Gastroesophageal sphincter (tissue), 4 donors: ENCODE data around the gene DHX30. TPM values are rescaled to one million over a fixed set of nuclear protein-coding genes. Genes with fewer than 3 reads are reported as not detected.

ENCODE experiments used
- ATAC-seq: fragments of 150-250 bp; one replicate; pipeline ENCODE4 v1.9.1; 2016; ENCODE audit warnings: mild to moderate bottlenecking, moderate library complexity
- H3K27ac ChIP-seq, 4 donors: fragments of 200-600 bp; sonication (generic) in 3 of 4; 1 replicate in 3 of 4; 2 replicates in 1 of 4; pipeline ENCODE4 v1.5.1; 2016 to 2019
- H3K27me3 ChIP-seq: fragments of 200-600 bp; sonication (generic); one replicate; pipeline ENCODE4 v1.5.1; 2019
- H3K36me3 ChIP-seq, 2 donors: fragments of 200-600 bp; sonication (generic); one replicate each; pipeline ENCODE4 v1.5.1; 2019; ENCODE audit warnings: control low read depth in 1 of 2
- H3K4me1 ChIP-seq, 3 donors: fragments of 200-600 bp; sonication (generic); 1 replicate in 2 of 3; 2 replicates in 1 of 3; pipeline ENCODE4 v1.5.1; 2016 to 2019; ENCODE audit warnings: control low read depth in 2 of 3
- H3K4me3 ChIP-seq, 2 donors: fragments of 200-600 bp; sonication (generic); one replicate each; pipeline ENCODE4 v1.5.1; 2019; ENCODE audit warnings: mild to moderate bottlenecking in 1 of 2, moderate library complexity in 1 of 2
- H3K9me3 ChIP-seq, 3 donors: fragments of 200-600 bp; sonication (generic); one replicate each; pipeline ENCODE4 v1.5.1; 2017 to 2019; ENCODE audit warnings: control low read depth in 2 of 3
- CTCF ChIP-seq, 4 experiments: fragments of 200-600 bp in 2 of 4; fragments of 450-650 bp in 2 of 4; sonication (generic) in 1 of 4; IDR thresholded peaks; one replicate each; pipeline ENCODE4 v1.5.1; 2017 to 2019; ENCODE audit warnings: antibody characterized with exemption in 4 of 4, mild to moderate bottlenecking in 2 of 4, moderate library complexity in 2 of 4
- EP300 ChIP-seq: sonication (generic); formaldehyde crosslinking; IDR thresholded peaks from one replicate; pipeline ENCODE4 v1.6.1; 2017; ENCODE audit warnings: antibody characterized with exemption, mild to moderate bottlenecking
- POLR2A ChIP-seq, 2 donors: fragments of 450-650 bp; IDR thresholded peaks; one replicate each; pipeline ENCODE4 v1.6.1; 2017; ENCODE audit warnings: antibody characterized with exemption in 2 of 2, mild to moderate bottlenecking in 2 of 2, moderate library complexity in 1 of 2
- POLR2AphosphoS5 ChIP-seq: sonication (generic); formaldehyde crosslinking; IDR thresholded peaks from one replicate; pipeline ENCODE4 v1.6.1; 2017; ENCODE audit warnings: antibody characterized with exemption
- WGBS, 2 donors: methylation state at CpG; one replicate each; pipeline ENCODE4 v1.1.5; 2018; ENCODE audit warnings: low coverage in 1 of 2; 5-methylcytosine and 5-hydroxymethylcytosine counted together
- total RNA-seq, 4 donors: library from RNA; depleted of rRNA; stranded (reverse); fragments of >200 nt; gene quantifications; one replicate each; pipeline ENCODE4 v1.1.0, GENCODE V29; 2016

The DHX30 gene
- total RNA-seq, 4 donors from 2014 or later, result 63.7 to 89.5 (median 65.4) TPM

DNA sequence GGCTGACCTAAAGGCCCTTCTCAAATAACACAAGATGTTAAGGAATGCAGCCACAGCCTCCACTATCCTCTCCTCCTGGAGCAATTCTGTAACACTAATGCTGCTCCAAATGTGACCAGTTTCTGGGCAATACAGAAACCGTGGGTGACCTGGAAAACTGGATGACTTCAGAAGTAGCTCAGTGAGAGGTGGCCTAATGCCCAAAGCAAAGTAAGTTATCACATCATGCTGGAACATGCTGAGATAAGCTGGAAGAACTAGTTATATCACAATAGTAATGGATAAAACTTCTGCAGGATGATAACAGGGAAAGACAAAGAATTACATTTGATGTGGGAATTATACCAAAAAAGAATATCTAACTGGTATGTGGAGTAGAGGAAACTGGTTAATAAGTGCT lies 72.0 kb downstream of the DHX30 start:
- ATAC-seq, result no peak
- TF ChIP-seq CTCF (IDR thresholded peaks at IDR 0.05), result no peak
- TF ChIP-seq POLR2AphosphoS5, result no peak
- no peak for TF ChIP-seq EP300
- TF ChIP-seq POLR2A (IDR thresholded peaks at IDR 0.05), result no peak
- 71 to 83% methylated on average over 1 of the region's 1 CpG for WGBS, 2 donors
- Histone ChIP-seq H3K4me1 (peaks cover 0 to 11% (median 0%) of the 10 kb centered on the region in 3 donors), H3K9me3 (no peaks in the 10 kb centered on the region), H3K4me3 (no peak overlapping the region), H3K27ac (no peak overlapping the region), H3K36me3 (peaks cover 4 to 76% of the 10 kb centered on the region in 2 donors), H3K27me3 (no peaks in the 10 kb centered on the region)

DNA sequence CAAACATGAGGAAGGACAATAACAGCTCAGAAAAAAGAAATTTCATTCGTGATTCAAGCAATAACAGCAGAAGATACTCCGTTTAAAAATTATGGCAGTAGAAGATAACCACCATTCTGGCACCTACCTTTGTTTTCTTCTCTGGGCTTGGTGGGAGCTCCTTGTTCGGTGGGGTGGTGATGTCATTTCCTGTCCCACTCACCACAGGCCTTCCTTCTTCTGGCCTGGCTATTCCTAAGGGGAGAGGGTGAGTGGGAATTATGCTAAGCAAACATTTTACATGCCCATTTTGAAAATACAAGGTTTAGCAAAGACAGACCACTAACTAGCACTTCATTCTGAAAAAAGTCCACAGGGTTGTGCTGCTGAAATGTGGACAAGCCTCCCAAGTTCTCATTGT lies 74.4 kb downstream of the DHX30 start:
- Histone ChIP-seq H3K36me3 (peaks cover 4 to 53% of the 10 kb centered on the region in 2 donors), H3K4me1 (peaks cover 0 to 11% (median 0%) of the 10 kb centered on the region in 3 donors), H3K4me3 (no peak overlapping the region), H3K9me3 (no peaks in the 10 kb centered on the region), H3K27ac (peak overlapping the region in 1 of 4 donors; percentile 28), H3K27me3 (no peaks in the 10 kb centered on the region)
- no peak for TF ChIP-seq EP300
- TF ChIP-seq POLR2AphosphoS5, result no peak
- no peak for TF ChIP-seq POLR2A (IDR thresholded peaks at IDR 0.05)
- TF ChIP-seq CTCF (IDR thresholded peaks at IDR 0.05), result no peak
- 64% methylated on average over 3 of the region's 3 CpGs for WGBS, 2 donors
- no peak for ATAC-seq

- Histone ChIP-seq H3K4me1 (peaks cover 0 to 11% (median 0%) of the 10 kb centered on the region in 3 donors), H3K9me3 (no peaks in the 10 kb centered on the region), H3K27me3 (no peaks in the 10 kb centered on the region), H3K36me3 (peaks cover 4 to 52% of the 10 kb centered on the region in 2 donors), H3K27ac (peak overlapping the region in 1 of 4 donors; percentile 28), H3K4me3 (no peak overlapping the region)
- TF ChIP-seq POLR2AphosphoS5 (no peak), CTCF (IDR thresholded peaks at IDR 0.05) (no peak), EP300 (no peak), POLR2A (IDR thresholded peaks at IDR 0.05) (no peak)
- no peak for ATAC-seq
Observed at GRCh38 chr3:47877719-47878118, 74.8 kb downstream of the DHX30 start.

- Histone ChIP-seq H3K9me3 (no peaks in the 10 kb centered on the region), H3K36me3 (peaks cover 0 to 27% of the 10 kb centered on the region in 2 donors), H3K27ac (no peak overlapping the region), H3K4me1 (peaks cover 0 to 10% (median 0%) of the 10 kb centered on the region in 3 donors), H3K27me3 (no peaks in the 10 kb centered on the region), H3K4me3 (no peak overlapping the region)
- TF ChIP-seq POLR2AphosphoS5 (no peak), POLR2A (IDR thresholded peaks at IDR 0.05) (no peak), EP300 (no peak), CTCF (IDR thresholded peaks at IDR 0.05) (no peak)
- ATAC-seq, result no peak
- 80 to 92% methylated on average over 2 of the region's 2 CpGs for WGBS, 2 donors
Observed at GRCh38 chr3:47882338-47882737, 79.4 kb downstream of the DHX30 start.

DNA sequence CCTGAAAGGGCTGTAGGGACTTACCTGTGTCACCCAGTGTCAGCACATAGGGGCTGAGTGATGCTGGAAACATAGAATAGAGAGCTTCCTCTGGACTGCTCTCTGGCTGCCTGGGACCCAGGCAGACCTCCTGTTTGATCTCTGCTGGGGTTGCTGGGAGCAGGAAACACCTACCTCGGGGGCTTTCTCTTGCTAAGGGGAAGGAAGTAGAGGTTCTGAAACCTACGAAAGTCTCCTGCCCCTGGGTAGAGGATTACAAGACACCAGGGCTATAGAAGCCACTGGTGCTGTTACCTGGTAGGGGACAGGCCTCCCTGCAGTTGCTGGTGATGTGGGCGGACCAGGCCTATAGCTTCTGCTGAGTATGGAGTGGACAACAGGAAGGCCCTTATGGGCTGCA lies 81.7 kb downstream of the DHX30 start:
- Histone ChIP-seq H3K4me1 (peaks cover 0 to 15% (median 0%) of the 10 kb centered on the region in 3 donors), H3K36me3 (peaks cover 0 to 41% of the 10 kb centered on the region in 2 donors), H3K27ac (no peak overlapping the region), H3K4me3 (no peak overlapping the region), H3K27me3 (no peaks in the 10 kb centered on the region), H3K9me3 (no peaks in the 10 kb centered on the region)
- WGBS, 2 donors, result 72 to 100% methylated on average over 1 to 2 of the region's 3 CpGs
- ATAC-seq, result no peak
- TF ChIP-seq POLR2AphosphoS5 (no peak), POLR2A (IDR thresholded peaks at IDR 0.05) (no peak), EP300 (no peak), CTCF (IDR thresholded peaks at IDR 0.05) (no peak)
